GM12874 (cell line): ENCODE results near the gene UBE2D1.

Experiments used
- TF ChIP-seq, protein P1 (sequence below): IDR thresholded peaks from 2 replicates; pipeline ENCODE4 v1.5.1; 2011; ENCODE audit warnings: low read depth, mild to moderate bottlenecking, control low read depth, low read length, moderate library complexity; ENCODE audit not compliant: insufficient read depth

Gene UBE2D1

GRCh38 chr10:58396057-58396456 is 61.3 kb downstream of the UBE2D1 start:
- TF ChIP-seq, protein P1, sequence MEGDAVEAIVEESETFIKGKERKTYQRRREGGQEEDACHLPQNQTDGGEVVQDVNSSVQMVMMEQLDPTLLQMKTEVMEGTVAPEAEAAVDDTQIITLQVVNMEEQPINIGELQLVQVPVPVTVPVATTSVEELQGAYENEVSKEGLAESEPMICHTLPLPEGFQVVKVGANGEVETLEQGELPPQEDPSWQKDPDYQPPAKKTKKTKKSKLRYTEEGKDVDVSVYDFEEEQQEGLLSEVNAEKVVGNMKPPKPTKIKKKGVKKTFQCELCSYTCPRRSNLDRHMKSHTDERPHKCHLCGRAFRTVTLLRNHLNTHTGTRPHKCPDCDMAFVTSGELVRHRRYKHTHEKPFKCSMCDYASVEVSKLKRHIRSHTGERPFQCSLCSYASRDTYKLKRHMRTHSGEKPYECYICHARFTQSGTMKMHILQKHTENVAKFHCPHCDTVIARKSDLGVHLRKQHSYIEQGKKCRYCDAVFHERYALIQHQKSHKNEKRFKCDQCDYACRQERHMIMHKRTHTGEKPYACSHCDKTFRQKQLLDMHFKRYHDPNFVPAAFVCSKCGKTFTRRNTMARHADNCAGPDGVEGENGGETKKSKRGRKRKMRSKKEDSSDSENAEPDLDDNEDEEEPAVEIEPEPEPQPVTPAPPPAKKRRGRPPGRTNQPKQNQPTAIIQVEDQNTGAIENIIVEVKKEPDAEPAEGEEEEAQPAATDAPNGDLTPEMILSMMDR, result no peak

- TF ChIP-seq, protein P1, result no peak
Observed at GRCh38 chr10:58397830-58398229, 63.0 kb downstream of the UBE2D1 start.

DNA sequence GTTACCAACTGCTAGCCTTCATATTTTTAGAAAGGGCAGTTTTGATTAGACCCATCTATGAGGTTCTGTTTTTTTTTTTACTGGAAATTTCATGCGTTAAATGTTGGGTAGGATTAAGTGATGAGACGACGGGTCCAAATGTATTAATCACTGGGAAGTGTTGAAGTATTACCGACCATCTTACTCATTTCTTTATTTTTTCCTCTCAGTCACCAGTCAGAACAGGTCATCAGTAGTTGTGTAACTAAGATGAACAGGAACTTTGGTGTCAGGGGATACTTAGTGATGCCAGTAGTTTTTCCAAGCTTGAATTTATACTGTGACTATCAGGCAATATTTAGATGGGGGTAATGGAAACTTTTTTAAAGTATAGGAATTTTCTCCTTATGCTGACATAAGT is 64.6 kb downstream of the UBE2D1 start:
- TF ChIP-seq, protein P1, result no peak

GRCh38 chr10:58400609-58401008 is 65.8 kb downstream of the UBE2D1 start:
- TF ChIP-seq, protein P1, result no peak

DNA sequence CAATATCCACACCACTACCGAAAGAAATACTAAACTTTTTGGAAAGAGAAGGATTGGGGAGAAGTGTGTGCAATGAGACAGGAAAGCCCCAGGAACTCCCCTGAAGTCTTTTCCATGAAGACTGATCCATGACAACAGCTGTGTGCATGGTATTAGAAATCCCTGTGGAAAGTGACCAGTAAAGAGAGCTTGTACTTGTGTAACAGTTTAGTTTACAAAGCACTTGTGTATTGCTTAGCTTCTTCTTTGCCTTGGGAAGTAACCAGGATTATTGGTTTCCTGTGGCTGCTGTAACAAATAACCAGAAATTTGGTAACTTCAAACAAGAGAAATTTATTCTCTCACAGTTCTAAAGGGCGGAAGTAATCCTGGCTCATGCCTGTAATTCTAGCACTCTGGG is 69.2 kb downstream of the UBE2D1 start:
- TF ChIP-seq, protein P1, result no peak

DNA sequence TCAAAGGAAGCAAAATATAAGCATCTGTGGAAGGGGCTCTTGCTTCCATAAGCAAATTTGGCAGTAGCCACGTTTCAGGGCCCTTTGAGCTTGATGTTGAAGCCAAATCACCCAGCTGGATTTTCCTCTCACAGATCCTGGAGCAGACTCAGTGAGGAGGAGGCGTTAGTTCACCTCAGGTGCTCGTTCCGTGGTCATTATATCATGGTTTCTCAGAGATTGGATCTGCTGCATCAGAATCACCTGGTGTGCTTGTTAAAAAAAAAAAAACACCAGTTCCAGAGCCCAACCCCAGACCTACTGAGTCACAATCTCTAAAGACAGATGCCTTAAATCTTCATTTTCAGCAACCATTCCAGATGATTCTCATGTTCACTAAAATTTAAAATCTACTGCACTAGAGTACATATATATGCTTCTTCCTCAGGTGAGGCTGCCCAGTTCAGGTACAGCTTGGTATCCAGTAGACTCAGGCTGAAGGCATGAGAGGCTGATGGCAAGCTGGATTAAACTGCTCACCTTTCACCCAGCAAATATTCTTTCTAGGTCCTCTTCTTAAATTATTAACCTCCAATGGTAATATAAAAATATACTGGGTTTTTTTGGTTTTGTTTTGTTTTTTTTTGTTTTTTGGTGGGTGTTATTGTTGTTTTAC is 75.3 kb downstream of the UBE2D1 start:
- TF ChIP-seq, protein P1, result no peak

- TF ChIP-seq, protein P1, result no peak
Observed at GRCh38 chr10:58412502-58412961, 77.7 kb downstream of the UBE2D1 start.
